Measurements from ENCODE around the gene METTL4.

Gene METTL4

GRCh38 chr18:2538844-2539243 lies 32.5 kb downstream of the METTL4 start:
- TF ChIP-seq POU6F1 (CRISPR knock-in tag; IDR thresholded peaks at IDR 0.05; ENCODE audit: borderline replicate concordance, low read depth), result no peak
- no peak for TF ChIP-seq BACH2 (CRISPR knock-in tag; IDR thresholded peaks at IDR 0.05; ENCODE audit: borderline replicate concordance)
- TF ChIP-seq OSR1 (CRISPR knock-in tag; IDR thresholded peaks at IDR 0.05), result no peak
- no peak for TF ChIP-seq ZFP3 (CRISPR knock-in tag; IDR thresholded peaks at IDR 0.05)
- TF ChIP-seq ZC3H10 (CRISPR knock-in tag; IDR thresholded peaks at IDR 0.05), result no peak
- no peak for TF ChIP-seq RARB (CRISPR knock-in tag; IDR thresholded peaks at IDR 0.05)
- TF ChIP-seq ESRRG (CRISPR knock-in tag; IDR thresholded peaks at IDR 0.05), result no peak
- no peak for TF ChIP-seq CREB5 (CRISPR knock-in tag; IDR thresholded peaks at IDR 0.05; ENCODE audit: low read depth)
- no peak for TF ChIP-seq ZNF565 (CRISPR knock-in tag; conservative IDR thresholded peaks at IDR 0.05; ENCODE audit: low read depth)
- peak; percentile 71 for ATAC-seq

- 0 out of 2 replicates have a peak, but pooled peaks have one; percentile 16 for TF ChIP-seq OSR1 (CRISPR knock-in tag; IDR thresholded peaks at IDR 0.05)
- TF ChIP-seq ZNF565 (CRISPR knock-in tag; conservative IDR thresholded peaks at IDR 0.05; ENCODE audit: low read depth), result no peak
- ATAC-seq, result peak; percentile 52
These were observed 33.1 kb downstream of the METTL4 start for GRCh38 chr18:2538236-2538635.

GRCh38 chr18:2537296-2537695 lies 34.0 kb downstream of the METTL4 start:
- no peak for ATAC-seq
- no peak for TF ChIP-seq RARB (CRISPR knock-in tag; IDR thresholded peaks at IDR 0.05)
- no peak for TF ChIP-seq SNAI2 (CRISPR knock-in tag; IDR thresholded peaks at IDR 0.05)
- TF ChIP-seq PATZ1 (CRISPR knock-in tag; IDR thresholded peaks at IDR 0.05; ENCODE audit: borderline replicate concordance), result no peak
- no peak for TF ChIP-seq GLIS3 (CRISPR knock-in tag; IDR thresholded peaks at IDR 0.05)
- TF ChIP-seq POU6F1 (CRISPR knock-in tag; IDR thresholded peaks at IDR 0.05; ENCODE audit: borderline replicate concordance, low read depth), result no peak
- TF ChIP-seq ZNF8 (CRISPR knock-in tag; IDR thresholded peaks at IDR 0.05), result no peak
- TF ChIP-seq ZC3H10 (CRISPR knock-in tag; IDR thresholded peaks at IDR 0.05), result no peak
- TF ChIP-seq TSHZ2 (CRISPR knock-in tag; IDR thresholded peaks at IDR 0.05), result no peak
- TF ChIP-seq CSDC2 (CRISPR knock-in tag; IDR thresholded peaks at IDR 0.05), result no peak
- TF ChIP-seq BACH2 (CRISPR knock-in tag; IDR thresholded peaks at IDR 0.05; ENCODE audit: borderline replicate concordance), result no peak
- no peak for TF ChIP-seq CSRNP3 (CRISPR knock-in tag; IDR thresholded peaks at IDR 0.05)
- no peak for TF ChIP-seq ARNTL (CRISPR knock-in tag; IDR thresholded peaks at IDR 0.05; ENCODE audit: borderline replicate concordance, low read depth)
- no peak for TF ChIP-seq TOX (CRISPR knock-in tag; IDR thresholded peaks at IDR 0.05; ENCODE audit: borderline replicate concordance)
- no peak for TF ChIP-seq ZNF70 (CRISPR knock-in tag; IDR thresholded peaks at IDR 0.05)
- TF ChIP-seq OSR1 (CRISPR knock-in tag; IDR thresholded peaks at IDR 0.05), result no peak
